CD8-positive, alpha-beta memory T cell (primary cell): ENCODE data around the gene ZFYVE1. TPM values are rescaled to one million over a fixed set of nuclear protein-coding genes. Genes with fewer than 3 reads are reported as not detected.

ENCODE experiments used
- CTCF ChIA-PET: fragments of 350-600 bp; sonication (Branson Sonifier 250); formaldehyde crosslinking; loops from one replicate; lab custom pipeline; 2021; ENCODE audit warnings: antibody characterized with exemption; lab: Charles Lee
- POLR2A ChIA-PET: fragments of 350-600 bp; sonication (Branson Sonifier 250); formaldehyde crosslinking; loops from one replicate; lab custom pipeline; 2021; ENCODE audit warnings: antibody characterized with exemption; lab: Charles Lee
- DNase-seq, 5 donors: peaks; one replicate each; pipeline versions ENCODE4 v3.0.0 to v3.0.0-alpha.2; 2020 to 2022; ENCODE audit warnings: mixed read lengths in 1 of 5
- H3K27ac ChIP-seq: one replicate; pipeline ENCODE4 v1.7.0; 2013; ENCODE audit warnings: low read depth, mild to moderate bottlenecking, low read length, moderate library complexity
- H3K27me3 ChIP-seq: 2 replicates; pipeline ENCODE4 v1.7.0; 2013; ENCODE audit warnings: low read length, mild to moderate bottlenecking; ENCODE audit not compliant: insufficient read depth, poor library complexity, severe bottlenecking
- H3K36me3 ChIP-seq: 2 replicates; pipeline ENCODE4 v1.7.0; 2013; ENCODE audit warnings: mild to moderate bottlenecking, low read length, moderate library complexity; ENCODE audit not compliant: insufficient read depth
- H3K4me1 ChIP-seq: 2 replicates; pipeline ENCODE4 v1.7.0; 2013; ENCODE audit warnings: mild to moderate bottlenecking, low read length, moderate library complexity; ENCODE audit not compliant: insufficient read depth
- H3K4me3 ChIP-seq: 2 replicates; pipeline ENCODE4 v1.7.0; 2013; ENCODE audit warnings: mild to moderate bottlenecking, low read length
- H3K9me3 ChIP-seq: 2 replicates; pipeline ENCODE4 v1.7.0; 2013; ENCODE audit warnings: mild to moderate bottlenecking, low read length
- H3K27ac Mint-ChIP-seq, 8 donors: one replicate each; pipeline ENCODE4 v1.8.0; 2020 to 2021; ENCODE audit warnings: mixed read lengths in 8 of 8, mild to moderate bottlenecking in 6 of 8, inconsistent platforms in 3 of 8, moderate library complexity in 3 of 8
- H3K27me3 Mint-ChIP-seq, 2 donors: one replicate each; pipeline ENCODE4 v1.8.0; 2020 to 2021; ENCODE audit warnings: mixed read lengths in 2 of 2, mild to moderate bottlenecking in 1 of 2, moderate library complexity in 1 of 2
- H3K36me3 Mint-ChIP-seq, 3 donors: one replicate each; pipeline ENCODE4 v1.8.0; 2020 to 2021; ENCODE audit warnings: mixed read lengths in 3 of 3, inconsistent platforms in 1 of 3, mild to moderate bottlenecking in 1 of 3
- H3K4me1 Mint-ChIP-seq, 3 donors: one replicate each; pipeline ENCODE4 v1.8.0; 2020 to 2021; ENCODE audit warnings: mixed read lengths in 3 of 3, inconsistent platforms in 1 of 3, mild to moderate bottlenecking in 1 of 3
- H3K4me3 Mint-ChIP-seq, 7 donors: one replicate each; pipeline ENCODE4 v1.8.0; 2020 to 2021; ENCODE audit warnings: mixed read lengths in 7 of 7, mild to moderate bottlenecking in 6 of 7, moderate library complexity in 4 of 7, inconsistent platforms in 2 of 7
- H3K9me3 Mint-ChIP-seq, 5 donors: one replicate each; pipeline ENCODE4 v1.8.0; 2020 to 2022; ENCODE audit warnings: mixed read lengths in 5 of 5, mild to moderate bottlenecking in 3 of 5, moderate library complexity in 2 of 5, inconsistent platforms in 1 of 5
- polyA plus RNA-seq: library from polyadenylated mRNA; unstranded; fragments of 300-500 nt; fragmentation: Illumina TruSeq; gene quantifications from one replicate; pipeline ENCODE4 v1.2.3, GENCODE V29; 2021
- total RNA-seq, 2 experiments: library from RNA; stranded (reverse); gene quantifications; one replicate each; pipeline ENCODE4 v1.2.3, GENCODE V29; 2021

Gene ZFYVE1
- total and polyA plus RNA-seq, 3 experiments from 2014 or later, result 7.8 to 11.8 (median 11.7) TPM

GRCh38 chr14:72941286-72941985, 85.5 kb downstream of the ZFYVE1 start:
- Mint-ChIP-seq H3K4me1 (peaks cover 16 to 20% (median 18%) of the 10 kb centered on the region in 3 donors), H3K4me3 (no peak overlapping the region), H3K27me3 (no peaks in the 10 kb centered on the region), H3K27ac (no peak overlapping the region), H3K36me3 (peaks cover 4 to 80% (median 16%) of the 10 kb centered on the region in 3 donors), H3K9me3 (no peaks in the 10 kb centered on the region)
- no peak for DNase-seq
- no peaks in the 10 kb centered on the region for H3K9me3 ChIP-seq
- peaks cover 15% of the 10 kb centered on the region for H3K36me3 ChIP-seq
- H3K27ac ChIP-seq, result no peak overlapping the region
- no peaks in the 10 kb centered on the region for H3K27me3 ChIP-seq
- ChIA-PET CTCF (no interaction called here), POLR2A (no interaction called here)
- no peak overlapping the region for H3K4me3 ChIP-seq
- no peaks in the 10 kb centered on the region for H3K4me1 ChIP-seq

GRCh38 chr14:72939630-72940029, 87.3 kb downstream of the ZFYVE1 start:
- Mint-ChIP-seq H3K27ac (no peak overlapping the region), H3K9me3 (no peaks in the 10 kb centered on the region), H3K4me3 (no peak overlapping the region), H3K36me3 (peaks cover 4 to 64% (median 16%) of the 10 kb centered on the region in 3 donors), H3K27me3 (no peaks in the 10 kb centered on the region), H3K4me1 (peaks cover 17 to 24% (median 19%) of the 10 kb centered on the region in 3 donors)
- Histone ChIP-seq H3K9me3 (no peaks in the 10 kb centered on the region), H3K4me3 (no peak overlapping the region), H3K27ac (no peak overlapping the region), H3K27me3 (no peaks in the 10 kb centered on the region), H3K36me3 (peaks cover 15% of the 10 kb centered on the region), H3K4me1 (no peaks in the 10 kb centered on the region)
- CTCF ChIA-PET, result interaction anchor here (3.4 kb wide), 1 partner anchor 9 kb away, joined by 16 read pairs; no protein-coding TSS in a partner anchor
- no peak for DNase-seq
- POLR2A ChIA-PET, result no interaction called here

GRCh38 chr14:72932893-72933292, 94.0 kb downstream of the ZFYVE1 start:
- H3K27me3 ChIP-seq, result no peaks in the 10 kb centered on the region
- H3K27ac Mint-ChIP-seq, result no peak overlapping the region
- POLR2A ChIA-PET, result no interaction called here
- peaks cover 0 to 11% (median 0%) of the 10 kb centered on the region in 3 donors for H3K36me3 Mint-ChIP-seq
- no peak overlapping the region for H3K4me3 Mint-ChIP-seq
- H3K4me1 ChIP-seq, result no peaks in the 10 kb centered on the region
- DNase-seq, result no peak
- no peaks in the 10 kb centered on the region for H3K9me3 ChIP-seq
- H3K4me1 Mint-ChIP-seq, result peaks cover 20 to 37% (median 26%) of the 10 kb centered on the region in 3 donors
- peaks cover 0 to 2% of the 10 kb centered on the region in 2 donors for H3K27me3 Mint-ChIP-seq
- H3K27ac ChIP-seq, result no peak overlapping the region
- H3K4me3 ChIP-seq, result no peak overlapping the region
- no peaks in the 10 kb centered on the region for H3K9me3 Mint-ChIP-seq
- CTCF ChIA-PET, result no interaction called here
- H3K36me3 ChIP-seq, result no peaks in the 10 kb centered on the region

GRCh38 chr14:72929316-72930080, 97.4 kb downstream of the ZFYVE1 start:
- Histone ChIP-seq H3K27ac (no peak overlapping the region), H3K4me3 (no peak overlapping the region), H3K4me1 (peaks cover 10% of the 10 kb centered on the region), H3K27me3 (no peaks in the 10 kb centered on the region), H3K9me3 (no peaks in the 10 kb centered on the region), H3K36me3 (no peaks in the 10 kb centered on the region)
- ChIA-PET CTCF (interaction anchor here (0.6 to 1.3 kb wide), 3 partner anchors 9 to 412 kb away, joined by 3 to 5 read pairs (median 3); no protein-coding TSS in a partner anchor), POLR2A (no interaction called here)
- DNase-seq, result no peak
- H3K4me1 Mint-ChIP-seq, result peaks cover 17 to 32% (median 22%) of the 10 kb centered on the region in 3 donors
- H3K27ac Mint-ChIP-seq, result no peak overlapping the region
- H3K9me3 Mint-ChIP-seq, result no peaks in the 10 kb centered on the region
- H3K4me3 Mint-ChIP-seq, result no peak overlapping the region
- H3K36me3 Mint-ChIP-seq, result peaks cover 0 to 6% (median 0%) of the 10 kb centered on the region in 3 donors
- H3K27me3 Mint-ChIP-seq, result peaks cover 0 to 2% of the 10 kb centered on the region in 2 donors

GRCh38 chr14:72928872-72929271, 98.0 kb downstream of the ZFYVE1 start:
- Histone ChIP-seq H3K4me3 (no peak overlapping the region), H3K27me3 (no peaks in the 10 kb centered on the region), H3K4me1 (peaks cover 10% of the 10 kb centered on the region), H3K9me3 (no peaks in the 10 kb centered on the region), H3K27ac (no peak overlapping the region), H3K36me3 (no peaks in the 10 kb centered on the region)
- H3K27me3 Mint-ChIP-seq, result peaks cover 0 to 2% of the 10 kb centered on the region in 2 donors
- no peaks in the 10 kb centered on the region for H3K9me3 Mint-ChIP-seq
- ChIA-PET CTCF (interaction anchor here (0.6 kb wide), 1 partner anchor 14 kb away, joined by 3 read pairs; no protein-coding TSS in a partner anchor), POLR2A (no interaction called here)
- H3K4me1 Mint-ChIP-seq, result peaks cover 17 to 31% (median 22%) of the 10 kb centered on the region in 3 donors
- no peak overlapping the region for H3K4me3 Mint-ChIP-seq
- no peak overlapping the region for H3K27ac Mint-ChIP-seq
- H3K36me3 Mint-ChIP-seq, result peaks cover 0 to 6% (median 0%) of the 10 kb centered on the region in 3 donors
- no peak for DNase-seq

GRCh38 chr14:72926292-72927028, 100.4 kb downstream of the ZFYVE1 start, which contains the start of gene DCAF4:
Gene DCAF4 (plus strand): TSS chr14:72926464. CDS start chr14:72937979, 11,515 bp downstream.
- POLR2A ChIA-PET, result interaction anchor here (0.9 to 1.4 kb wide), 3 partner anchors 32 to 131 kb away, joined by 4 to 5 read pairs (median 5); partner anchors contain the start of genes DPF3 and ZFYVE1

GRCh38 chr14:72925815-72926291, 101.1 kb downstream of the ZFYVE1 start:
- no peaks in the 10 kb centered on the region for H3K9me3 Mint-ChIP-seq
- peaks cover 6 to 9% of the 10 kb centered on the region in 2 donors for H3K27me3 Mint-ChIP-seq
- peak overlapping the region; percentile 90 for H3K4me3 ChIP-seq
- H3K36me3 Mint-ChIP-seq, result peaks cover 0 to 6% (median 0%) of the 10 kb centered on the region in 3 donors
- H3K36me3 ChIP-seq, result no peaks in the 10 kb centered on the region
- peaks cover 10% of the 10 kb centered on the region for H3K4me1 ChIP-seq
- peak overlapping the region; percentile 84 to 98 (median 94) for H3K4me3 Mint-ChIP-seq
- H3K27me3 ChIP-seq, result no peaks in the 10 kb centered on the region
- POLR2A ChIA-PET, result interaction anchor here (0.9 to 1.4 kb wide), 2 partner anchors 101 to 132 kb away, joined by 4 to 5 read pairs; partner anchors contain the start of gene ZFYVE1
- H3K27ac Mint-ChIP-seq, result peak overlapping the region; percentile 64 to 97 (median 86)
- no peak for DNase-seq
- H3K27ac ChIP-seq, result peak overlapping the region; percentile 80
- CTCF ChIA-PET, result interaction anchor here (1.3 to 2.3 kb wide), 2 partner anchors 23 to 407 kb away, joined by 3 to 15 read pairs; no protein-coding TSS in a partner anchor
- peaks cover 11 to 19% (median 11%) of the 10 kb centered on the region in 3 donors for H3K4me1 Mint-ChIP-seq
- H3K9me3 ChIP-seq, result no peaks in the 10 kb centered on the region

More at GRCh38 chr14:72926292-72927028, 100.4 kb downstream of the ZFYVE1 start, which contains the start of gene DCAF4:
- Mint-ChIP-seq H3K4me1 (peaks cover 12 to 23% (median 15%) of the 10 kb centered on the region in 3 donors), H3K27me3 (peaks cover 4% of the 10 kb centered on the region in 2 donors), H3K9me3 (no peaks in the 10 kb centered on the region), H3K27ac (peak within 1 kb of the TSS; percentile 64 to 97 (median 92)), H3K36me3 (peaks cover 0 to 6% (median 0%) of the 10 kb centered on the region in 3 donors), H3K4me3 (peak within 1 kb of the TSS; percentile 84 to 98 (median 94))
- H3K27ac ChIP-seq, result peak within 1 kb of the TSS; percentile 81
- H3K9me3 ChIP-seq, result no peaks in the 10 kb centered on the region
- no peaks in the 10 kb centered on the region for H3K36me3 ChIP-seq
- H3K27me3 ChIP-seq, result no peaks in the 10 kb centered on the region
- CTCF ChIA-PET, result interaction anchor here (2.3 kb wide), 1 partner anchor 22 kb away, joined by 15 read pairs; no protein-coding TSS in a partner anchor
- peak; percentile 90 to 96 (median 92) for DNase-seq
- peaks cover 10% of the 10 kb centered on the region for H3K4me1 ChIP-seq
- peak within 1 kb of the TSS; percentile 90 for H3K4me3 ChIP-seq
